RWPE2 (cell line): ENCODE data around the gene APBA1.

Source experiments
- ATAC-seq: fragments of 200-7000 bp; cut with Tn5 transposase; 3 replicates; pipeline ENCODE4 v1.9.1; 2021; ENCODE audit warnings: low read depth
- DNase-seq: peaks from one replicate; pipeline ENCODE4 v3.0.0-alpha.2; 2020; ENCODE audit warnings: low spot score
- H3K27ac ChIP-seq: fragments of 450-650 bp; 2 replicates; pipeline ENCODE4 v1.5.1; 2017; ENCODE audit warnings: mild to moderate bottlenecking; ENCODE audit not compliant: poor library complexity, severe bottlenecking
- H3K27me3 ChIP-seq: fragments of 250-450 bp; sonication (Bioruptor Pico); 2 replicates; pipeline ENCODE4 v1.5.1; 2021; ENCODE audit warnings: mild to moderate bottlenecking, moderate library complexity; ENCODE audit not compliant: insufficient read depth, poor library complexity, severe bottlenecking
- H3K36me3 ChIP-seq: fragments of 250-450 bp; sonication (Bioruptor Pico); 2 replicates; pipeline ENCODE4 v1.5.1; 2020; ENCODE audit warnings: low read depth, mild to moderate bottlenecking, moderate library complexity
- H3K4me1 ChIP-seq: fragments of 250-450 bp; sonication (Bioruptor Pico); 2 replicates; pipeline ENCODE4 v1.5.1; 2021; ENCODE audit warnings: mild to moderate bottlenecking, moderate library complexity; ENCODE audit not compliant: insufficient read depth, poor library complexity, severe bottlenecking
- H3K4me3 ChIP-seq: fragments of 250-450 bp; sonication (Bioruptor Pico); 2 replicates; pipeline ENCODE4 v1.5.1; 2021; ENCODE audit warnings: mild to moderate bottlenecking, moderate library complexity; ENCODE audit not compliant: severe bottlenecking
- H3K9me3 ChIP-seq: fragments of 250-450 bp; sonication (Bioruptor Pico); 2 replicates; pipeline ENCODE4 v1.5.1; 2021; ENCODE audit warnings: mild to moderate bottlenecking, moderate library complexity; ENCODE audit not compliant: severe bottlenecking
- TF ChIP-seq, protein P1 (sequence below): fragments of 450-650 bp; IDR thresholded peaks from one replicate; pipeline ENCODE4 v1.5.1; 2017; ENCODE audit warnings: mild to moderate bottlenecking, moderate library complexity; ENCODE audit not compliant: poor library complexity, severe bottlenecking

Gene APBA1

DNA sequence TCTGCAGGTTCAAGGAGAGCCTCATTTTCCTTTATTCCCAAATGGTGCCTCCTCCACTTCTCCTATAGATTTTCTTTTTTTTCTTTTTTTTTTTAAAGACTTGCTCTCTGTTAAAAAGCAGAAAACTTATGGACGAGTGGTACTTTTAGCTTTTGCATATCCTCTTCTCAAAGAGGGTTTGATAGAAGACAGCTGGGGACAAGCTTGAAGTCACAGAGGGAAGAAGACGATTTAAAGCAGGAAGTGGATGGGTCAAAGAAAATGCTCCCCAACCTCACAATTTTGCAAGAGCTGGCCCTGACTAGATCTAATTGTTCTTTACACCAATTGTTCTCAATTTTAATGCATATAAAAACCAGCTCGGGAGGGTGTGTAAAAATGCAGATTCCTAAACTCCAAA is 48.9 kb downstream of the APBA1 start:
- TF ChIP-seq, protein P1, sequence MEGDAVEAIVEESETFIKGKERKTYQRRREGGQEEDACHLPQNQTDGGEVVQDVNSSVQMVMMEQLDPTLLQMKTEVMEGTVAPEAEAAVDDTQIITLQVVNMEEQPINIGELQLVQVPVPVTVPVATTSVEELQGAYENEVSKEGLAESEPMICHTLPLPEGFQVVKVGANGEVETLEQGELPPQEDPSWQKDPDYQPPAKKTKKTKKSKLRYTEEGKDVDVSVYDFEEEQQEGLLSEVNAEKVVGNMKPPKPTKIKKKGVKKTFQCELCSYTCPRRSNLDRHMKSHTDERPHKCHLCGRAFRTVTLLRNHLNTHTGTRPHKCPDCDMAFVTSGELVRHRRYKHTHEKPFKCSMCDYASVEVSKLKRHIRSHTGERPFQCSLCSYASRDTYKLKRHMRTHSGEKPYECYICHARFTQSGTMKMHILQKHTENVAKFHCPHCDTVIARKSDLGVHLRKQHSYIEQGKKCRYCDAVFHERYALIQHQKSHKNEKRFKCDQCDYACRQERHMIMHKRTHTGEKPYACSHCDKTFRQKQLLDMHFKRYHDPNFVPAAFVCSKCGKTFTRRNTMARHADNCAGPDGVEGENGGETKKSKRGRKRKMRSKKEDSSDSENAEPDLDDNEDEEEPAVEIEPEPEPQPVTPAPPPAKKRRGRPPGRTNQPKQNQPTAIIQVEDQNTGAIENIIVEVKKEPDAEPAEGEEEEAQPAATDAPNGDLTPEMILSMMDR = no peak
- H3K27ac ChIP-seq = no peak overlapping the region
- no peaks in the 10 kb centered on the region for H3K4me1 ChIP-seq
- no peaks in the 10 kb centered on the region for H3K27me3 ChIP-seq
- no peak for DNase-seq
- no peak for ATAC-seq
- H3K9me3 ChIP-seq = no peaks in the 10 kb centered on the region
- H3K4me3 ChIP-seq = no peak overlapping the region
- H3K36me3 ChIP-seq = no peaks in the 10 kb centered on the region

DNA sequence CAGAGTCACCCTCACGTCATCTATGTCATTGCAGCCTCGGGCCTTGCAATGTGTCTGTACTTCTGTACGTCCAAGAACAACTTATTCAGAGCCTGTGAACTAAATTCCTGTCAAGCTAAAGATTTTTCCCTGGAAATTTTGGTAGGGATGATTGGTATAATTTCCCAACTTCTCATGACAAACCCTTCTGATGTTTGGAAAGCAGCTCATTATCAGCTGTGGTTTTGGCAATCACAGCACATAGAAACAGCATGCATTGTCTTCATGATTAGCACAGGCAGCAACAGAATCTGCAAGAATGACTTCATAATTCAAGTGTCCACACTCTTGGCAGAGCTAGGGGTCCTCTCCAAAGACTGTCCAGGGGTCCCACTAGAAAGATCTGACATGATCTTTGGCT is 49.5 kb downstream of the APBA1 start:
- DNase-seq (no peak), ATAC-seq (no peak)
- Histone ChIP-seq H3K36me3 (no peaks in the 10 kb centered on the region), H3K4me1 (no peaks in the 10 kb centered on the region), H3K9me3 (no peaks in the 10 kb centered on the region), H3K27ac (no peak overlapping the region), H3K4me3 (no peak overlapping the region), H3K27me3 (no peaks in the 10 kb centered on the region)
- TF ChIP-seq, protein P1 = no peak

DNA sequence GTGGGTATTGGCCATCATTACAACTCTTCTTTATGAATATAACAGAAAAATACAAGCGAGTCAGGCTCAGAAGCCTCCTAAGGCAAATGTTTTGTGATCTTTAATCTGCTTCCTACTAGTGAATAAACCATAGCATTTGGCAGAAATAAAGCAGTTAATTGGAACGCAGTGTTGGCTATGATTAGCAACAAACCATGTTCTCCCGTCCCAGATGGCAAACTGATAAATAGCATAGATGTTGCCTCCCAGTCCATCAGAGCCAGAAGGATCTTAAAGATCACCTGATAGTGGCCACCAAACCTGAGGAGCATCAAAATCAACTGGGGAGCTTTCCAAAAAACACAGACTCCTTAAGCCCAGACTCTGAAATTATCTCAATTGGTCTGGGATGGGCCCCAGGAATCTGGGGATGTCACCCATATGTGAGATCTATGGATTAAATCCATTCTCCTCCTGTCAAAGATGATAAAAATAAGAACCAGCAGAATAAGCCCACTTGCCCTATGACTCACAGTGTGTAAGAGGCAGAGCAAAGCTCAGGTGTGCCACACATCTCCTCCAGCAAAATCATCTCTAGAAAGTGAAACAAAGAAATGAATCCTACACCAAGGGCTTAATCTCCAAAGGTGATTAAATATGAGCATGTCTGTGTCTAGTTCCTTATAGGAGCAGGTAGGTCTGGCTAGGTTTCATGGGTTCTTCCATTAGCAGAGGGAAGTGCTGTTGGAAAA is 50.3 kb downstream of the APBA1 start:
- no peaks in the 10 kb centered on the region for H3K4me1 ChIP-seq
- H3K9me3 ChIP-seq = no peaks in the 10 kb centered on the region
- H3K27me3 ChIP-seq = no peaks in the 10 kb centered on the region
- TF ChIP-seq, protein P1 = no peak
- H3K27ac ChIP-seq = no peak overlapping the region
- no peak overlapping the region for H3K4me3 ChIP-seq
- DNase-seq (no peak), ATAC-seq (peak; percentile 41; the same call in 1 of the 3 replicates)
- H3K36me3 ChIP-seq = no peaks in the 10 kb centered on the region

DNA sequence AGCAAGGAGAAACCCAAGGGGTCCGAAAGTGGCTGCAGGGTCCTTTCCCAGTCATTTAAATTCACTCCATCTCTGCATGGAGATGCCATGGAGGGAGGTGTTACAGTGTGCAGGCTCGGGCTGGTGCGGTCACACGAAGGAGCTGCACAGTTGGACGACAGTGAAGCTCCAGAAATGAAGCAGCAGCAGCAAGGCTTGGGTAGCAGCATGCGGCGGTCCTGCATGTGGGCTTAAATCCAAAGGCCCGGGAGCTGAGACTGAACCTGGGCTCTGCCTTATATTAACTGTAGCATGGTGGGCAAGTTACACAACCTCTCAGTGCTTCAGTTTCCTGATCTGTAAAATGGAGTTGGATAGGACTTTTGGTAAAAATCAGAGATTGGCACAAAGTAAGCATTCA is 51.4 kb downstream of the APBA1 start:
- ATAC-seq (no peak), DNase-seq (no peak)
- no peaks in the 10 kb centered on the region for H3K9me3 ChIP-seq
- no peaks in the 10 kb centered on the region for H3K36me3 ChIP-seq
- H3K27ac ChIP-seq = no peak overlapping the region
- no peaks in the 10 kb centered on the region for H3K27me3 ChIP-seq
- H3K4me3 ChIP-seq = no peak overlapping the region
- TF ChIP-seq, protein P1 = no peak
- no peaks in the 10 kb centered on the region for H3K4me1 ChIP-seq

DNA sequence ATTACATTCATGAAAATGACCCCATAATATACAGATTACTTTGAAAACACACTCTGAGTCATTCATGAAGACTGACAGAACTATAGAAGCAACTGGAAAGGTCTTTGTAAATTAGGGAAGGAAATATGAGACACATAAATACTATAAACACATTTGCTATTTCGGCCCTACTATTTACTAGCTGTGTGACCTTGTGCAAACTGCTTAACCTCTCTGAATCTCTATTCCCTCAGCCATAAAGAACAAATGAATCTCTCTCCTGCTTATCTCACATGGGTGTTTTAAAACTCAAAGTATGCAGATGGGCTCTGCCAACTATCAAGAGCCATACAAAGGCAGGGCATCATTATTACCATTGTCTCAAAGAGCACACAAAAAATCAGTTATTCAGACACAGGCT is 52.9 kb downstream of the APBA1 start:
- TF ChIP-seq, protein P1 = no peak
- ATAC-seq = no peak

More for the DNA sequence above, 52.9 kb downstream of the APBA1 start:
- H3K27ac ChIP-seq = no peak overlapping the region
- no peaks in the 10 kb centered on the region for H3K27me3 ChIP-seq
- no peaks in the 10 kb centered on the region for H3K4me1 ChIP-seq
- no peak for DNase-seq
- no peak overlapping the region for H3K4me3 ChIP-seq
- no peaks in the 10 kb centered on the region for H3K36me3 ChIP-seq
- no peaks in the 10 kb centered on the region for H3K9me3 ChIP-seq
